GM18507 (cell line): ENCODE results near the gene USHBP1.
A peak's percentile ranks its signal among the peaks of the same experiment; 100 is the strongest.

ENCODE experiments used
- DNase-seq: peaks from one replicate; pipeline ENCODE4 v3.0.0; 2011; ENCODE audit warnings: low read depth; ENCODE audit not compliant: insufficient read length; ENCODE audit errors: extremely low spot score
- FAIRE-seq: peaks from 2 replicates; lab custom pipeline; 2011; peaks lifted over from hg19 to GRCh38; lab: Jason Lieb, UNC

USHBP1 gene

GRCh38 chr19:17266589-17266974, 2.0 kb upstream of the USHBP1 start:
- FAIRE-seq (no peak), DNase-seq (no peak)

GRCh38 chr19:17266026-17266425, 1.5 kb upstream of the USHBP1 start:
- no peak for DNase-seq
- FAIRE-seq, result no peak

- FAIRE-seq, result no peak
- DNase-seq, result no peak
Observed at GRCh38 chr19:17263712-17264640, 569 bp downstream of the USHBP1 start.

GRCh38 chr19:17262557-17262956, 2.0 kb downstream of the USHBP1 start:
- FAIRE-seq, result no peak

GRCh38 chr19:17260842-17261325, 3.7 kb downstream of the USHBP1 start:
- peak; percentile 84 for DNase-seq
- peak; percentile 94 for FAIRE-seq

More at GRCh38 chr19:17262557-17262956, 2.0 kb downstream of the USHBP1 start:
- DNase-seq, result no peak

- FAIRE-seq (no peak), DNase-seq (no peak)
Observed at GRCh38 chr19:17259934-17260333, 4.6 kb downstream of the USHBP1 start.

DNA sequence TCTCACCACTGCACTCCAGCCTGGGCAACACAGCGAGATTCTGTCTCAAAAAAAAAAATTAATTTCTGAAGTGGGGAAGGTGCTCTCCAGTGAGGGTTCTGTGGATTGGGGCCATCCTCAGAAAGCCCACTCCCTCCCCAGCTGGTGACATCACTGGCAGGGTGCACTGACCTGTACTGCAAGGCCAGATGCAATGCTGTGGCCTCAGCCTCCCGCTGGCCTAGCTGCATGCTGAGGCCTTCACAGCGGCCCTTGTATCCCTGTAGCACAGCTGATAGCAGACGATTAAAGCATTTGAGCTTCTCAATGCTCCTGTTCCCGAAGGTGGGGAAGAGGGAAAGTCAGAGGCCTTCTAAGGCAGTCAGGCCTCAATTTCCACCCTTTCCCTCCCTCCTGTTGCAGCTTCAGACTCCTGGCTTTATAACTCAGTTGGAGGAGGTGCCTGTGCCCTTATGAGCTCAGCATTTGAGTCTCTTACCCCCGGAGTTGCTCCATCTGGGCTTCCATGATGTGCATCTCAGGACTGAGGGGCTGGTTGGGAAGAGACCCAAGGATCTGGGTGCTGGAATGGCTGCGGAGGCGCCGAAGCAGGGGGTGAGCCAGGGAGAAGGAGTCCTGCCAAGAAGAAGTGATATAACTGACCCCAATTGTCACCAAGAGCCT, 5.3 kb downstream of the USHBP1 start:
- no peak for FAIRE-seq
- DNase-seq, result no peak

GRCh38 chr19:17256130-17256529, 8.4 kb downstream of the USHBP1 start:
- no peak for DNase-seq
- FAIRE-seq, result no peak

DNA sequence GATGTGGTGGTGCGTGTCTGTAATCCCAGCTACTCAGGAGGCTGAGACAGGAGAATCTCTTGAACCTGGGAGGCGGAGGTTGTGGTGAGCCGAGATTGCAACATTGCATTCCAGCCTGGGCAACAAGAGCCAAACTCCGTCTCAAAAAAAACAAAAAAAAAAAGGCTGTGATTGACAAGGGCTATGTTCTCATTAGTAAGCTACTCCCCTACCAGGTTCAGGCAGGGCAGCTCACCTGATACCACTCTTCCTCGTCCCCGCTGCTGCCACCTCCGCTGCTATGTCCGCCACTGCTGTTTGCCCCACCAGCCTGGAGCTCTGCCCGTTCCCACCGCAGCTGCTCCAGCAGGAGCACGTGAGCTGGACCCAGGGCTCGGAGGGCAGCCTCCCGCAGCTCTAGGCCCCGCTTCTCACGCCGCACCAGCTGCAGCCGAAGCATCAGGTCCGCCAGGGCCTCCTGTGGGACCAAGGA, 9.4 kb downstream of the USHBP1 start:
- DNase-seq (no peak), FAIRE-seq (no peak)

- FAIRE-seq (no peak), DNase-seq (no peak)
Observed at GRCh38 chr19:17254636-17255035, 9.9 kb downstream of the USHBP1 start.

DNA sequence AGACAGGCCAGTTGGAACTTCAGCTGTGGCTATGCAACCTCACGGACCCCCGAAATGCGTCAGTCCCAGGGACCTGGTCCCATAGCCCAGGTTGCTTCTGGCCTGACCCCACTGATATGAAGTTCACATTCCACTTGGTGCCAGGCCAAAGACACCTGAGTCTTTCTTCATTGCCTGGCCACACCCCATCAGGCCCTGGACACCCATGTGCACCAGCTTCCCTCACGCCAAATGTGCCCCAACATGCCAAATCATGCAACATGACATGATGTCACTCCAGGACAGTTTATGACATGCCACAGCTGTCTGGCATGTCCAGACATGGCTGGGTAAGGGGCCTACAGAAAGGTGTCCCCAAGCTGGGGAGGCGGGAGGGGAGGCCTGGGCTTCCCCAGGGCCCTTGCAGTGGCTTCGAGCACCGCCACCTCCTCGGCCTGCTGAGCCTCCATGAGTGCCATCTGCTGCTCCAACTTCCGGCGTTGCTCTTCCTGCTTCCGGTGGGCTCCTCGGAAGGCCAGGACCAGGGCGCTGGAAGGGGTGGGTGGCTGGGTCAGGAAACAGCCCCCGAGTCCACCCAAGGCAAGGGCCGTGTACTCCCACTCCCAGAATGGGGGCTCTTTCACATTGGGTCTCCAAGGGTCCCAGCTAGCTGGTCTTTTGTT, 14.5 kb downstream of the USHBP1 start:
- no peak for DNase-seq
- no peak for FAIRE-seq

DNA sequence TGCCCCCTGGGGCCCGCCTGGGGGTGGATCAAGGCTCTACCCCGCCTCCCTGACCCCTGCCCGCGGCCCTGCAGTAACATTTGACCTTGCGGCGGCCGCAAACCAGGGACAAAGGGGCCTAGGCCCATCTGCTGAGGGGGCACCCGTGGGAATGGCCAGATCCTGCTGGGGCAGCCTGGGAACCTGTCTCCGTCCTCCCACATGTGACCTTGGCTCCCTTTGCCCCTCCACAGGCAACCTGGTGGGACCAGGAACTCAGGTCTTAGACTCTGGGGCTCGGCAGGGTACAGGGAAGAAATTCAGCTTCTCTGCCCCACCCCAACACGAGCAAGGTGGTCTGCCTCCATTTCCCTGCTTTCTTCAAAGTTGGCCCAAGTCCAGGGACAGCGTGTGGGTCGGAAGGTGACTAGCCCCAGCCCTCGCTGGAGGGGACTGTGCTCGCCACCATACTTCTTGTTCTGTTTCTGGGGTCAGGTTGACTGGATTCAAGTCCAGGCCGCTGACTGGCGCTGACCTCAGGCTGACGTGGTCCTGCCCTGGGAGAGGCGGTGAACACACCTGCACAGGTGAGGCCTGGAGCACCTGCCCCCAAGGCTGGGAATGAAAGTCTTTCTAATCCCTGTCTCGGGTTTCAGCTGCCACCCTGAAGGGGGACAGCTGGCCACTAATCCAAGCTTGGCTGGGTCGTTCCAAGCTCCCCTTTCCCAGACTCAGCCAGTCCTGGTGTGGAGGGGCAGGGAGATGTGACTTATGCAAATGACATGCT, 16.4 kb downstream of the USHBP1 start:
- DNase-seq, result no peak
- no peak for FAIRE-seq

DNA sequence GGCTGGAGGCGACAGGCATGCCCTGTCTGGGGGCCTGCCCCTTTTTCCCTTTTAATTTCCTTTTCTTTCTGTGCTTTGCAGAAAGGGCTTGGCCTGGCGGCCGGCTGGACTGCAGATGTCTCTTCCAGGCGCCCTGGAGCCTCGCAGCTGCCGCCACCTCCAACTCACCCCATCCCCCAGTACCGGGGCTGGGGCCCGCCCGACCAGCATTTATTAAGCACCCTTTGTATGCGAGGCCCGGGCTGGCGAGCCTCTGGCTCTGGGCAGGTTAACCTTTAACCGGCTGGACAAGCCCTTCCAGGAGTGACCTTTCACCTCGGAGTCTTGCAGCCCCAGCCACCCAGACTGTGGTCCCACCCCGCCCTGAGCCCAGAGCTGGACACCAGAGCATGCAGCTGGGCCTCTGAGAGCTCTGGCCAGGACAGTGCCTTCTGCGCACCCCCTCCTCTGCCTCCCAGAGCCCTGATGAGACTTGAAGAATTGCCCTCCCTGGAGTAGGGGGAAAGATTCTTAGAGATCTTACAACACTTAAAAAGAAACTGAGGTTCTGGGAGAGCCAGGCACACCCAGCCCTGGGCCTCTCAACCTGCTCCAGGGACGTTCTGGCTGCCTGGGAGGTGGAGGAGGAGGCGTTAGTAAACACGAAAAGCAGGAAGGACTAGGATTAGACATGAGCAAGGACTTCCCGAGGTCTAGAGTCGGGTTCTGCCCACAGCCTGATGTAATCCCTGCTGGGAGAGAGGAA, 17.7 kb downstream of the USHBP1 start:
- DNase-seq (no peak), FAIRE-seq (no peak)

GRCh38 chr19:17245535-17245984, 19.0 kb downstream of the USHBP1 start, which contains the start of gene NR2F6:
Gene NR2F6 (minus strand): TSS chr19:17245919. CDS start chr19:17245220, 699 bp downstream.
- DNase-seq (peak; percentile 22), FAIRE-seq (no peak)

DNA sequence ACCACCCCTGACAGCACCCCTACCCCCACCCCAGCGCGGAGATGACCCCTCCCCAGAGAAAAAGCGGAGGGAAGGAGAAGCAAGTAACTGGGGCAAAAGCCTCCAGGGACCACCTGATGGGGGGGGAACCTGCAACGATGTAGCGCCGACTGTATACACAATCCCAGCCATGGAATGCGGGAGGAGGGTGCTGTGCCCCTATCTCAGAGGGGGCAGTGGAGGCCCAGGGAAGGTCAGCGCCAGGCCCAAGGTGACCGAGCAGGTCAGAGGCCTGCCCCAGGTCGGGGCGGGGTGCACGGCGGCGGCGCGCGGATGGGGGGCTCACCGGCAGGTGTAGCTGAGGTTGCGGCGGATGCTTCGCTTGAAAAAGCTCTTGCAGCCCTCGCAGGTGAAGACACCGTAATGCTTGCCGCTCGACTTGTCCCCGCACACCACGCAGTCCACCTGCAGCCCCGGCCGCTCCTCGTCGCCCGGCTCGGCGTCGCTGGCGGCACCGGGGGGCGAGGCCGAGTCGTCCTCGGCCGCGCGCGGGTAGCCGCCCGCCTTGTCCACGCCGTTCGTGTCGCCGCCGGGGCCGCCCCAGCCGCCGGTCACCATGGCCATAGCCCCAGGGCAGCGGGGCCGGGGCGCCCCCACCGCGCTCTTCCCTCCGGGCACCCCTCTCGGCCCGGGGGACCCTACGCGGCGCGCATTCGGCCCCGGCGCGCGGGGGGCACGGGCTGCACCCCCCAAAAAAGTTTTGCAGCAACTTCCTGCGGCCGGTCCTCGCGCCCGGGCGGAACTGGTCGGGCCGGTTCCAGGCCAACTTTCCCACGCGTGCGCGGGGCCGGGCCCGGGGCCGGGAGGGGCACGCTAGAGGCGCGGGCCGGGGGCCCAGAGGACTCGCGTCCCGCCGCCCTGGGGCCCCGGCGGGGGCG, 19.7 kb downstream of the USHBP1 start:
- DNase-seq (no peak), FAIRE-seq (no peak)

DNA sequence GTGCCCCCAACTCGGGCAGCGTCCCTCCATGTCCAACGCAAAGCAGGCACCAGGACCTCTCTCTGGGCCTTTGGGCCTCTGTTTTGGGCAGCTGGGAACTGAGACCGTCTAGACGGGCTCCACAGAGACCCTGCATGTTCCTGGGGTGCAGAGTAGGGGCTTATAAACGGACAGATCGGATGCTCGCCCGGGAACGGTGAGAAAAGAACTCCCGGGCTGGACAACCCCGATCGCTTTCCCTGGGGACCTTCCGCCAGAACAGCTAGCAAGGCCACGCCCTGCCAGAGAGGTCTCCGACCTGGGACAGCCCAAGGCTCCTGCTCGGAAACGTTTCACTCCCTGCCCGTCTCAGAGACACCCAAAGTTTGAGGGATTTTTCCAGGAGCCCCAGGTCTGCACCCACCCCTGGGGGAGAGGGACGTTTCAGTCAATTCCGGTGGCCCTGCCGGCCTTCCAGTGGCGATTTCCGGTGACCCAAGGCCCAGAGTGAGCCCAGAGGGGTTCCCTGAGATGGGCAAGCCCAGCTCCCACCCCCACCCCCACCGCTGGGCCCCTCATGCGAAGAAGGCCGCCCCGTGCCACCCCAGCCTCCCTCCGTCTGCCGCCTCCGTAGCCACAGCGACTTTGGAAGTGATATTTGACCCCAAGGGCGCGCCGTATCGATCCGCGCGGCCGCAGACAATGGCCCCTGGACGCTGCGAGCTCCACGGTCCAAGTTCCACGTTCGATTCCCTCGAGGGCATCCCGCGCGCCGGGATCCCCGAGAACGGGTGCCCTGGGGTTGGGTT, 20.5 kb downstream of the USHBP1 start:
- DNase-seq (no peak), FAIRE-seq (no peak)
